Middle frontal gyrus (tissue), 1 donor: ENCODE results near the gene MPO.

Experiments used
- DNase-seq: peaks from one replicate; pipeline ENCODE4 v3.0.0-alpha.2; 2015; ENCODE audit warnings: low spot score; ENCODE audit errors: extremely low spot score

The MPO gene

GRCh38 chr17:58306131-58306951, 25.6 kb upstream of the MPO start:
- no peak for DNase-seq

DNA sequence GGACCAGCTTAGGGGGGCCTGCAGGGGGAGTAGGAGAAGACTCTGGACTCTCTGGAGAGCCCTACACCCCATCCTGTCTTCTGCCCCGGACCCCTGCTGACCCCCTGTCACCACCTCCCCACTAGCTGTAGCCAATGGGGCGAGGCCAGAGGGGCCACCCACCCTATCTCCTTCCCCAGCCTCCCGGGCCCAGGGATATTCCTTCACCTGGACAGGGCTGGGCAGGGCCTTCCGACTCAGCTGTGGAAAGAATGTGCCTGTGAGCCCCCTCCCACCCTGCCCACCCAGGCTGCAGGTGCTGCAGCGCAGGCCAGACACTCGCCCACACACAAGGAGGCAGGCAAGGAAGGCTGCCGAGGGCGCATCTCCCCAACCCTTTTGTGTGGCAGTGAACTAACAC, 24.9 kb upstream of the MPO start:
- DNase-seq, result no peak

- DNase-seq, result no peak
Observed at GRCh38 chr17:58304750-58305486, 24.2 kb upstream of the MPO start.

GRCh38 chr17:58303971-58304749, 23.4 kb upstream of the MPO start:
- no peak for DNase-seq

DNA sequence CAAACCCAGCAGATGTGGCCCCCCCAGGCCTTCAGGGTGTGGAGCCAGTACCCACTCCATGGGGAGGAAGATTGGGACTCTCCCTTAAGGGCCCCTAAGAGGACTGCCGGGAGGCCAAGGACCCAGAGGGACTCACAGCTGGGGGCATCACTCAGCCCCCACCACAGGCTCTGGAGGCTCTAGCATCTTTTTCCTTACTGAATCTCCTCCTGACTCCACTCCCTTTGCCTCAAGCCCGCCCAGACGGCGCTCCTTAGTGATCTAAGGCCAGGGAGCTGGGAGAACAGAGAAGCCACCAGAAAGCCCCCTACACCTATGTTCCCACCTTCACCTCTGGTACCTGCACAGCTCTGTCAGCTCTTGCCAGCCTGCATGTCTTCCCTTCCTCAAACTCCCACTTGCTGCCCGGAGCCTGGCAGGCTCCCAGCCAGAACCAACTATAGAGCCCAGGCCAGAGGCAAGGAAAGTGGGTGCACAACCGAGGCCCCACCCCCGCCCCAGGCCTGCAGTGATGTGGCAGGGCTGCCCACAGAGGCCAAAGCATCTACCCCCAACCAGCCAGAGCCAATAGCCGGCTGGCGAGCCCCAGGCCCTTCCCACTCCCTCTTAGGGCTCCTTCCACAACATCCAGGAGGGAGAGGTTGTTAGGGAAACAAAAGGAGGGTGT, 22.3 kb upstream of the MPO start:
- DNase-seq, result no peak

DNA sequence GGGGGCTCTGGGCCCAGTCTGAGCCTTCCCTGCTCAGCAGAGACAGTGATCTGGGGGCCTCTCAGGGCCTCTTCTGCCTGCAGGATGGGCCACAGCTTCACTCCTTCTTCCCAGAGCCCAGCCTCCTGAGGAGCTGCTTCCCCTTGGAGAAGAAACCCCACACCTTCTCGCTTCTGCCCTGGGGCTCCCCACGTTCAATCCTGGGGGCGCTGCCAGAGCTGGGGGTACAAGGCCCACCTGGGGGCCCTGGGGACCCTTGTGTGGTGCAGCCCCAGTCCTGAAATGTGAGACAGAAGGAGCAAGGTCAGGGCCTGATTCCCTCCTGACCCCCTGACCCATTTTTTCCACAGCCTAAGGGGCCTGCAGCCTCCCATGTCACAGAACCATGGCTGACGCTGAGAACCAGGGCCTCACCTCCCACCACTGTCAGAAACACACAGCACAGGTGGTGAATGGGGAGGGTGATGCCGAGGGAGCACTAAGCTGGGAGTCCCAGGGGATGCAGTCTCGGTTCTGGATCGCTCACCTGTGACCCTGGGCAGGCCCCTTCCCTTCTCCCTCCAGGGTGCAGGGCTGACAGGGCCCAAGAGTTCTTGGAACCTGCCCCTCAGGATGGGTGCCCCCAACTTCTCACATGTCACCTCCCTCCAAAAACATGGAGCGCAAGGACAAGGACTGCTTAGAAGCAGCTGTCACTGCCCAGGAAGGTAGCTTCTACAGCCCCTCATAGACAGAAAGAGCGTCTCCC, 21.6 kb upstream of the MPO start:
- DNase-seq, result no peak

- DNase-seq, result no peak
Observed at GRCh38 chr17:58301504-58302150, 20.9 kb upstream of the MPO start.

- no peak for DNase-seq
Observed at GRCh38 chr17:58300336-58300735, 19.6 kb upstream of the MPO start.

- DNase-seq, result no peak
Observed at GRCh38 chr17:58294034-58294433, 13.3 kb upstream of the MPO start.

DNA sequence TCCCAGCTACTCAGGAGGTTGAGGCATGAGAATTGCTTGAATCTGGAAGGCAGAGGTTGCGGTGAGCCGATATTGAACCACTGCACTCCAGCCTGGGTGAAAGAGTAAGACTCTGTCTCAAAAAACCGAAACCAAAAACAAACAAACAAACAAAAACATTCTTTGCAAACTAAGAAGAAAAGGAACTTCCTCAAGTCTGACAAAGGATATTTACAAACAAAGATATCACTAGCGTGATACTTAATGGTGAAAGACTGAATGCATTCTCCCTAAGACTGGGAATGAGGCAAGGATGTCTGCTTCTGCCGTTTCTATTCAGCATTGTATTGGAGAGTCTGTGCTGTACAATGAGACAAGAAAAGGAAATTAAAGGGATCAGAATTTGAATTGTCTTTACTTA, 10.5 kb upstream of the MPO start:
- no peak for DNase-seq

DNA sequence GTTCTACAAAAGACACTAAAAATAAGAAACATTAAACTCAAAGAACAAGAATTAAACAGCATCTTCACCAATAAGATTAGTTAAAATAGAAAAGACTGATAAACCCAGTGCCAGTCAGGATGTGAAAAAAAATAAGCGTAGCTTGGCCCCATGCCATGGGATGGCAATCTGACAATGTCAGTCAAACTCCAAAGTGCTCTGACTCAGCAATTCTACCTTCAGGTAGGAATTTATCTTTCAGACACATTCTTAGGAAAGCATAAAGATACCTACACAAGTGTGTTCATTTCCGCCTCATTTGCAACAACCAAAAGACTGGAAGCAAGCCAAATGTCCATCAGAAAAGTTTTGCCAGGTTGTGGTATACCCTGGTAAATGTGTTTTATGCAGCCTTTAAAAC, 9.1 kb upstream of the MPO start:
- DNase-seq, result no peak

- DNase-seq, result no peak
Observed at GRCh38 chr17:58285422-58285810, 4.7 kb upstream of the MPO start.

DNA sequence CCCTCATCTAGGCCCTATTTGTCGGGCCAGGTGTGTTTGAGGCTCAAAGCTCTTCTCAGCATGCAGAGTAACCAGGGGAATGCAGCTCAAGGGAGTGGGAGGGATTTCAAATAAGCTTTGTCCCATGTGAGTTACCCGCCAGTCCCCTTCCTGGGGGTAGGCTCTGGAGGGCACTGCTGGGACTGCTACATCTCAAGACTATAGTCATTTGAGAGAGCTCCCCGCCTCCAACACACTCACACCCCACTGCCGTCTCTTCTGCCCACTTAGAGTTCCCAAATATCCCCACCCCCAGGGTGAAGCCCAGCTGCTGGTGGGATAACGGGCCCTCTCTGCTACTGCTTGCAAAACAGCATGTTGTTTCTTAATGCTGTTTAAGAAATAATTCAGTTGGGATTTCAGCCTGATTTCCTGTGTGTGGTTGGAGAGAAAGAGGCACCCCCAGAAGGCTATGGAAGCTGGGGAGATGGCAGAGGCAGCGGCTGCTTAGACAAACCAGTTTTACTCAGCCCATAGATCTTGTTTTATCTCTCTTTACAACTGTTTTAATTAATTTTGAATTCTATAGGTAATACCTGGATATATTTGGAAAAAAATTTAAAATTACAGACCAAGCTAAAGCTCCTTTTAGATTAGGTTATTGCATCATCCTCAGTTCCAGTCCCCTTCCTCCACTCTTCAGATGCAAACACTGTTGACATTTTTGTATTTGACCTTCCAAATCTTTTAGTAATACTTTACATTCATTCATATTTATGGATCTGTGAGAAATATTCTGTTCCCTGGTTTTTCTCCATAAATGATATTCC, 4.1 kb upstream of the MPO start:
- DNase-seq, result no peak

- DNase-seq, result no peak
Observed at GRCh38 chr17:58283674-58284612, 3.2 kb upstream of the MPO start.

DNA sequence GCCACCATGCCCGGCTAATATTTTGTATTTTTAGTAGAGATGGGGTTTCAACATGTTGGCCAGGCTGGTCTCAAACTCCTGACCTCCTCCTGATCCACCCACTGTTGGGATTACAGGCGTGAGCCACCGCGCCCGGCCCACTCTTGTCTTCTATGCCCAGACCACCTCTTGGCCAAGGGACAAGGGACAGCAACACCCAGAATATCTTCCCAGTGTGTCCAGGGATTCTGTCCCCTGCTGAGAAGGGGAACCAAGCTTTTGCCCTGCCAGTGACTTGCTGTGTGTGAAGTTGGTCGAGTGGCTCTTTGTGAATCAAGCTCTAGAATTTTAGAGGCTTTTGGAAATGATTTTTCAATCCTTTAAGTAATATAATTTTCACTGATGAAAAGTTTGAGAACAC, 1.7 kb upstream of the MPO start:
- DNase-seq, result no peak

- DNase-seq, result no peak
Observed at GRCh38 chr17:58281511-58282011, 826 bp upstream of the MPO start.

- DNase-seq, result no peak
Observed at GRCh38 chr17:58279736-58280479, 827 bp downstream of the MPO start.
